CD8-positive, alpha-beta memory T cell (primary cell): ENCODE measurements around the gene APRT. TPM values are rescaled to one million over a fixed set of nuclear protein-coding genes. Genes with fewer than 3 reads are reported as not detected.

Experiments used
- CTCF ChIA-PET: fragments of 350-600 bp; sonication (Branson Sonifier 250); formaldehyde crosslinking; loops from one replicate; lab custom pipeline; 2021; ENCODE audit warnings: antibody characterized with exemption; lab: Charles Lee
- POLR2A ChIA-PET: fragments of 350-600 bp; sonication (Branson Sonifier 250); formaldehyde crosslinking; loops from one replicate; lab custom pipeline; 2021; ENCODE audit warnings: antibody characterized with exemption; lab: Charles Lee
- DNase-seq, 5 donors: peaks; one replicate each; pipeline versions ENCODE4 v3.0.0 to v3.0.0-alpha.2; 2020 to 2022; ENCODE audit warnings: mixed read lengths in 1 of 5
- H3K27ac ChIP-seq: one replicate; pipeline ENCODE4 v1.7.0; 2013; ENCODE audit warnings: low read depth, mild to moderate bottlenecking, low read length, moderate library complexity
- H3K27me3 ChIP-seq: 2 replicates; pipeline ENCODE4 v1.7.0; 2013; ENCODE audit warnings: low read length, mild to moderate bottlenecking; ENCODE audit not compliant: insufficient read depth, poor library complexity, severe bottlenecking
- H3K36me3 ChIP-seq: 2 replicates; pipeline ENCODE4 v1.7.0; 2013; ENCODE audit warnings: mild to moderate bottlenecking, low read length, moderate library complexity; ENCODE audit not compliant: insufficient read depth
- H3K4me1 ChIP-seq: 2 replicates; pipeline ENCODE4 v1.7.0; 2013; ENCODE audit warnings: mild to moderate bottlenecking, low read length, moderate library complexity; ENCODE audit not compliant: insufficient read depth
- H3K4me3 ChIP-seq: 2 replicates; pipeline ENCODE4 v1.7.0; 2013; ENCODE audit warnings: mild to moderate bottlenecking, low read length
- H3K9me3 ChIP-seq: 2 replicates; pipeline ENCODE4 v1.7.0; 2013; ENCODE audit warnings: mild to moderate bottlenecking, low read length
- H3K27ac Mint-ChIP-seq, 8 donors: one replicate each; pipeline ENCODE4 v1.8.0; 2020 to 2021; ENCODE audit warnings: mixed read lengths in 8 of 8, mild to moderate bottlenecking in 6 of 8, inconsistent platforms in 3 of 8, moderate library complexity in 3 of 8
- H3K27me3 Mint-ChIP-seq, 2 donors: one replicate each; pipeline ENCODE4 v1.8.0; 2020 to 2021; ENCODE audit warnings: mixed read lengths in 2 of 2, mild to moderate bottlenecking in 1 of 2, moderate library complexity in 1 of 2
- H3K36me3 Mint-ChIP-seq, 3 donors: one replicate each; pipeline ENCODE4 v1.8.0; 2020 to 2021; ENCODE audit warnings: mixed read lengths in 3 of 3, inconsistent platforms in 1 of 3, mild to moderate bottlenecking in 1 of 3
- H3K4me1 Mint-ChIP-seq, 3 donors: one replicate each; pipeline ENCODE4 v1.8.0; 2020 to 2021; ENCODE audit warnings: mixed read lengths in 3 of 3, inconsistent platforms in 1 of 3, mild to moderate bottlenecking in 1 of 3
- H3K4me3 Mint-ChIP-seq, 7 donors: one replicate each; pipeline ENCODE4 v1.8.0; 2020 to 2021; ENCODE audit warnings: mixed read lengths in 7 of 7, mild to moderate bottlenecking in 6 of 7, moderate library complexity in 4 of 7, inconsistent platforms in 2 of 7
- H3K9me3 Mint-ChIP-seq, 5 donors: one replicate each; pipeline ENCODE4 v1.8.0; 2020 to 2022; ENCODE audit warnings: mixed read lengths in 5 of 5, mild to moderate bottlenecking in 3 of 5, moderate library complexity in 2 of 5, inconsistent platforms in 1 of 5
- polyA plus RNA-seq: library from polyadenylated mRNA; unstranded; fragments of 300-500 nt; fragmentation: Illumina TruSeq; gene quantifications from one replicate; pipeline ENCODE4 v1.2.3, GENCODE V29; 2021
- total RNA-seq, 2 experiments: library from RNA; stranded (reverse); gene quantifications; one replicate each; pipeline ENCODE4 v1.2.3, GENCODE V29; 2021

The APRT gene
- total and polyA plus RNA-seq, 3 experiments from 2014 or later, result 338 to 490 (median 348) TPM

DNA sequence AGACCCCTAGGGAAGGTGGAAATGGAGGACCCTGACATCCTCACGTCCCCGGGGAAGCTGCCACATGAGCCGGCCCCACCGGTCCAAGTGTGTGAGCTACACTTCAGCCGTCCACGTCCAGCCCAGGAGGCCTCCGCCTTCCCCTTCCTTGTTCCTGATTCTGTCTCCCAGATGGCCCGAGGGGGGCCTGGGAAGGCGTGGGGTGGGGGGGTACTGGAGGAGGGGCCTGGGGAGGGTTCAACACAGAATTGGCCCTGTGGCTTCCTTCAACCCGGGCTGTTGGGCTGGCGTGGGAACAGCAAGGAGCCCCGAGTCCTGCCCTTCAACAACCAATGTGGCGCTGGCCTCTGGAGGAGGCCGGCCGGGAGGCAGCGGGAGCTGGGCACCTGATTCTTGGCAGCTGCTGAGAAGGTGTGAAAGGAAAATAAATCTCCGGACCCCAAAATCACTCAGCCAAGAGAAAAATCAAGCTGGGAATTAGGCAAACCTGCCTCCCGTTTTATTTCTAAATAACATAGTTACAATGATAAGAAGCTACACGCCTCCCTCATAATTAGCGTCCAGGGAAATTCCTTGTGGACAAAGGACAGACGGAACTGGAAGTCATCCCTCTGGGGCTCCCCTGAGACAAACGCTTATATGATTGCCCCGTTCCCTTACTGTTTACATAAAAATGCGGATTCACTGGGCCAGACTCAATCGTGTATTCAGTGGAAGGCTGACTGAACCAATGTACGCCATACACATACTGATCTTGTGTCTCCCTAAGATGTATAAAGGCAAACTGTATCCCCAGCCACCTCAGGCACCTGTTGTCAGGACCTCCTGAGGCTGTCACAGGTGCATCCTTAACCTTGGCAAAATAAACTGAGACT is 1.8 kb upstream of the APRT start:
- Histone ChIP-seq H3K27ac (no peak overlapping the region), H3K36me3 (peaks cover 9% of the 10 kb centered on the region), H3K4me1 (peaks cover 14% of the 10 kb centered on the region), H3K9me3 (no peaks in the 10 kb centered on the region), H3K27me3 (no peaks in the 10 kb centered on the region), H3K4me3 (no peak overlapping the region)
- DNase-seq, result no peak
- Mint-ChIP-seq H3K36me3 (peaks cover 0 to 20% (median 0%) of the 10 kb centered on the region in 3 donors), H3K27me3 (peaks cover 0 to 4% of the 10 kb centered on the region in 2 donors), H3K4me1 (peaks cover 8 to 35% (median 17%) of the 10 kb centered on the region in 3 donors), H3K27ac (peak overlapping the region in 1 of 8 donors; percentile 21), H3K9me3 (no peaks in the 10 kb centered on the region), H3K4me3 (peak overlapping the region in 6 of 7 donors; percentile 44 to 83 (median 60))
- CTCF ChIA-PET, result interaction anchor here (1.0 to 3.9 kb wide), 4 partner anchors 31 to 302 kb away, joined by 3 to 23 read pairs (median 14); partner anchors contain the start of genes GALNS and TRAPPC2L
- POLR2A ChIA-PET, result interaction anchor here (0.7 to 1.4 kb wide), 5 partner anchors 23 to 44 kb away, joined by 3 to 6 read pairs (median 4); no protein-coding TSS in a partner anchor

DNA sequence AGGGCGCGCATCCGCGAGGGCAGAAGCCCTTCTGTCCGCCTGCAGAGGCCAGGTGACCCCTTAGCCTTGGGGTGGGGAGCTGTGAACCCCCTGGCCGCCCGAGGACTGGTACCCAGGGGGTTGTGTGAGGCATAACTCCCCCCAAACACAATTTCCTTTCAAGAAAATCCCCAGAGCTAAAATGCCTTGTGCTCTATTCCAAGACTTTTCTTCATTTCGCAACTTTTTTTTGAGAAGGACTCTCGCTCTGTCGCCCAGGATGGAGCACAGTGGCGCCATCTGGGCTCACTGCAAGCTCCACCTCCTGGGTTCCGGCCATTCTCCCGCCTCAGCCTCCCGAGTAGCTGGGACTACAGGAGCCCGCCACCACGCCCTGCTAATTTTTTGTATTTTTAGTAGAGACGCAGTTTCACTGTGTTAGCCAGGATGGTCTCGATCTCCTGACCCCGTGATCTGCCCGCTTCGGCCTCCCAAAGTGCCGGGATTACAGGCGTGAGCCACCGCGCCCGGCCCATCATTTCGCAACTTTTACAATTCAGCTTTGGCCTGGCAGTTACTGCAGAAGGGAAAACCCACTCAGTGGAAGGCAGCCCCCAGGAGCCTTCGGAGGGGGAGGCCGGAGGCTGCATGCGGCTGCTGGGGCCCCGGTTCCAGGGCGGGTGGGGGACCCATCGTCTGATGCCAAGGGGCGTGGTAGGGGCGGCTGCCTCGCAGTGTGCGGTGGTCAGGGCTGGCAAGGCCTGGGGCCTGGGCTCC is 963 bp upstream of the APRT start:
- peaks cover 8 to 35% (median 17%) of the 10 kb centered on the region in 3 donors for H3K4me1 Mint-ChIP-seq
- H3K27me3 Mint-ChIP-seq, result peaks cover 0 to 4% of the 10 kb centered on the region in 2 donors
- peak overlapping the region; percentile 67 to 86 (median 78) for H3K4me3 Mint-ChIP-seq
- POLR2A ChIA-PET, result interaction anchor here (0.5 to 1.8 kb wide), 9 partner anchors 10 to 217 kb away, joined by 3 to 8 read pairs (median 5); partner anchors contain the start of genes CDT1, GALNS and TRAPPC2L
- Histone ChIP-seq H3K36me3 (peaks cover 9% of the 10 kb centered on the region), H3K4me3 (peak overlapping the region; percentile 74), H3K4me1 (peaks cover 14% of the 10 kb centered on the region), H3K27ac (peak overlapping the region; percentile 78), H3K27me3 (no peaks in the 10 kb centered on the region), H3K9me3 (no peaks in the 10 kb centered on the region)
- no peak for DNase-seq
- CTCF ChIA-PET, result interaction anchor here (1.0 to 3.9 kb wide), 9 partner anchors 10 to 403 kb away, joined by 3 to 23 read pairs (median 5); partner anchors contain the start of genes GALNS and TRAPPC2L
- H3K36me3 Mint-ChIP-seq, result peaks cover 0 to 23% (median 0%) of the 10 kb centered on the region in 3 donors
- H3K9me3 Mint-ChIP-seq, result no peaks in the 10 kb centered on the region
- peak overlapping the region in 7 of 8 donors; percentile 36 to 92 (median 70) for H3K27ac Mint-ChIP-seq

DNA sequence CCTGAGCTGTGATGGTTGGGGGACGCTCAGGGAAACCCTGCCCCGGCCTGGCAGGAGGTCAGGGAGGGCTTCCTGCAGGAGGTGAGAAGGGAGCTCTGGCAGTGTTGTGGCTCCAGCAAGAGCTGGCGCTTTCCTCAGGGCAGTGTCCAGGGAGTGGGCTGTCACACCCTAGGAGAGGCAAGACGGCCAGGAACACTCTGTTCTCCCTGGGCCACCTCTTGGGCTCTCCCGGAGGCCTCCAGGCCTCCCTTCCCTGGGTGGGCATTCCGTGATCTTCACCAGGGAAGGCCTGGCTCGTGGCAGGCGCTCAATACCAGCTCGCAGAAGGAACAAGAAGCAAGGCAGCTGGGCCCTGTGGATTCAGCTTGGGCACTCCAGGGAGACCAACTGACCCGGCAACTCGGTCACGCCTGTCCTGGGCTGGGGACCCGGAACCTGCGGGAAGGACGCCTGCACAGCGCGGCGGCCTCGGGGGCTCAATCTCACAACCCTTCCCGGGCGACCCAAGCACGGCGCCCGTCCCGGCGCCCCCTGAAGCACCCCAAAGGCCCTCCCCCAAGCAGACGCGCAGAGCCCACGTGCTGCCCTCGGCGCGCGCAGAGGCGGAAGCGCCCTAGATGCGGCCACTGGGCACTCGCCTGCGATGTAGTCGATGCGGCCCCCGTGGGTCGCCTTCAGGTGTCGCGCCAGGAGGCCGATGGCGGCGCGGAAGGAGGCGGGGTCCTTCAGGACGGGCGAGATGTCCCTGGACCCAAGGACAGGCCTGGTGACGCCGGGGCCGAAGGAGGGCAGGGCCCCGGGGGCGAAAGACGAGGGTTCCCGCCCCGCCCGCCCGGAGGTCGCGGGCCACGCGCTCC is 588 bp downstream of the APRT start:
- H3K27me3 ChIP-seq, result no peaks in the 10 kb centered on the region
- CTCF ChIA-PET, result interaction anchor here (0.6 to 3.9 kb wide), 17 partner anchors 8 to 889 kb away, joined by 3 to 23 read pairs (median 4); partner anchors contain the start of genes GALNS, TRAPPC2L and ZNF778
- H3K36me3 ChIP-seq, result peaks cover 9% of the 10 kb centered on the region
- peak overlapping the region; percentile 82 to 99 (median 85) for H3K4me3 Mint-ChIP-seq
- POLR2A ChIA-PET, result interaction anchor here (0.6 to 3.3 kb wide), 10 partner anchors 8 to 430 kb away, joined by 3 to 19 read pairs (median 5); partner anchors contain the start of genes CDT1, GALNS and TRAPPC2L
- peak; percentile 58 to 80 (median 67) for DNase-seq
- H3K36me3 Mint-ChIP-seq, result peaks cover 0 to 23% (median 0%) of the 10 kb centered on the region in 3 donors
- H3K9me3 Mint-ChIP-seq, result no peaks in the 10 kb centered on the region
- no peaks in the 10 kb centered on the region for H3K9me3 ChIP-seq
- peak overlapping the region; percentile 72 to 94 (median 88) for H3K27ac Mint-ChIP-seq
- H3K4me1 Mint-ChIP-seq, result peaks cover 8 to 35% (median 17%) of the 10 kb centered on the region in 3 donors
- peaks cover 14% of the 10 kb centered on the region for H3K4me1 ChIP-seq
- H3K4me3 ChIP-seq, result peak overlapping the region; percentile 74
- peaks cover 0 to 4% of the 10 kb centered on the region in 2 donors for H3K27me3 Mint-ChIP-seq
- peak overlapping the region; percentile 78 for H3K27ac ChIP-seq

DNA sequence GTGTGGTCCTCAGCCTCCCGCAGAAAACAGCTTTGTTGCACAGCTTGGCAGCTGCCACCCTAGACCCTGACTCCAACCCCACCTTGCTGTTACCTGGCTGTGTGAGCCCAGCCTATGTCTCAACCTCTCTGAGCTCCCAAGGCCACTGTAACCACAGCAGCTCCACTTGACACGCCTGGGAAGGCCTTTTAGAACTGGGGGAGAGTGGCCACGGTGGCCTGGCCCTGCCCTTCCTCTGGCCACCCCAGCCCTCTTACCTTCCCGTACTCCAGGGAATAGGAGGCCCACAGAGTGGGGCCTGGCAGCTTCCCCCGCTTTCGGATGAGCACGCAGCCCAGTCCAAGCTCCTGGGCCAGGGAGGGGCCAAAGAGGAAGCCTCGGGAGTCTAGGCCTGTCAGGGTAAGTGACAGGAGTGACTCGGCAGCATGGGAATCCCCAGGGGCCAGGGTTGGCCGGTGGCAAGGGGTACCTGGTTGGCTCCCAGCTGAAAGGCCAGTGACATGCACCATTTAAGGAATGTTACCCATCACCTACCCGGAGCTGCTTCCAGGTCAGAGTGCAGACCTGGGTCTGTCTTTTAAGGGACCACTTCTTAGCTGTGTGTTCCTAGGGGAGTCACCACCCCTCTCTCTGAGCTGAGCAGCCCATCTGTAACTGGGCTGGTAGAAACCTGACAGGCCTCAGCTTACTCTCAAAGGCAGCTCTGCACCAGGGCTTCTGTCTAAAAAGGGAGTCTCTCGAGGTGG is 1.4 kb downstream of the APRT start:
- H3K36me3 ChIP-seq, result peaks cover 9% of the 10 kb centered on the region
- ChIA-PET POLR2A (interaction anchor here (0.7 to 3.3 kb wide), 4 partner anchors 28 to 107 kb away, joined by 3 to 19 read pairs (median 3); partner anchors contain the start of genes CTU2 and RNF166), CTCF (interaction anchor here (0.6 to 3.9 kb wide), 12 partner anchors 10 to 890 kb away, joined by 3 to 23 read pairs (median 4); partner anchors contain the start of gene ZNF778)
- Mint-ChIP-seq H3K4me1 (peaks cover 8 to 35% (median 17%) of the 10 kb centered on the region in 3 donors), H3K27ac (peak overlapping the region; percentile 37 to 94 (median 69)), H3K9me3 (no peaks in the 10 kb centered on the region), H3K27me3 (peaks cover 0 to 4% of the 10 kb centered on the region in 2 donors), H3K36me3 (peaks cover 0 to 23% (median 0%) of the 10 kb centered on the region in 3 donors), H3K4me3 (peak overlapping the region; percentile 82 to 99 (median 85))
- H3K9me3 ChIP-seq, result no peaks in the 10 kb centered on the region
- peaks cover 14% of the 10 kb centered on the region for H3K4me1 ChIP-seq
- H3K27ac ChIP-seq, result peak overlapping the region; percentile 78
- DNase-seq, result no peak
- no peaks in the 10 kb centered on the region for H3K27me3 ChIP-seq
- peak overlapping the region; percentile 74 for H3K4me3 ChIP-seq

DNA sequence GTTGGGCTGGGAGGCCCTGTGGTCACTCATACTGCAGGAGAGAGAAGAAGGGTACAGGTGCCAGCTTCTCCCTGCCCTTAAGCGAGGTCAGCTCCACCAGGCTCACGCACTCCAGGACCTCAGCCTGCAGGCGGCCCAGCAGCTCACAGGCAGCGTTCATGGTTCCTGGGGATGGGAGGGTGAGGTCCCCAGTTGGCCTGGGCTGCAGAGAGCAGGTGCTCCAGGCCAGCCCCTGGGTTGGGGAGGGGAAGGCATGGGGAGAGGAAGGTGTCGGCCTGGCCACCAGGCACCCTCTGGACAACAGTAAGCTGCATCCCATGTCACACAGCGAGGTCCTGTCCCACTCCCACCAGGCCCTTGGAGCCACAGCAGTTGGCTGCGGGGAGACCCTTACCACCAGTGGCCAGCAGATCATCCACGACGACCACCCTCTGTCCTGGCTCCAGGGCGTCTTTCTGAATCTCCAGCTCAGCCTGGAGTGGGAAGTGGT is 2.0 kb downstream of the APRT start:
- H3K36me3 Mint-ChIP-seq, result peaks cover 0 to 23% (median 0%) of the 10 kb centered on the region in 3 donors
- ChIA-PET CTCF (interaction anchor here (0.9 to 4.9 kb wide), 8 partner anchors 9 to 358 kb away, joined by 3 to 18 read pairs (median 4); no protein-coding TSS in a partner anchor), POLR2A (interaction anchor here (0.7 to 3.3 kb wide), 3 partner anchors 10 to 103 kb away, joined by 3 to 19 read pairs (median 3); partner anchors contain the start of genes CTU2 and RNF166)
- H3K9me3 Mint-ChIP-seq, result no peaks in the 10 kb centered on the region
- H3K27ac Mint-ChIP-seq, result peak overlapping the region in 3 of 8 donors; percentile 63 to 83 (median 70)
- Histone ChIP-seq H3K4me3 (no peak overlapping the region), H3K9me3 (no peaks in the 10 kb centered on the region), H3K27me3 (no peaks in the 10 kb centered on the region), H3K4me1 (peaks cover 17% of the 10 kb centered on the region), H3K27ac (peak overlapping the region; percentile 78), H3K36me3 (peaks cover 9% of the 10 kb centered on the region)
- H3K4me1 Mint-ChIP-seq, result peaks cover 8 to 35% (median 17%) of the 10 kb centered on the region in 3 donors
- H3K4me3 Mint-ChIP-seq, result peak overlapping the region in 3 of 7 donors; percentile 28 to 99 (median 87)
- DNase-seq, result no peak
- H3K27me3 Mint-ChIP-seq, result peaks cover 0 to 4% of the 10 kb centered on the region in 2 donors

DNA sequence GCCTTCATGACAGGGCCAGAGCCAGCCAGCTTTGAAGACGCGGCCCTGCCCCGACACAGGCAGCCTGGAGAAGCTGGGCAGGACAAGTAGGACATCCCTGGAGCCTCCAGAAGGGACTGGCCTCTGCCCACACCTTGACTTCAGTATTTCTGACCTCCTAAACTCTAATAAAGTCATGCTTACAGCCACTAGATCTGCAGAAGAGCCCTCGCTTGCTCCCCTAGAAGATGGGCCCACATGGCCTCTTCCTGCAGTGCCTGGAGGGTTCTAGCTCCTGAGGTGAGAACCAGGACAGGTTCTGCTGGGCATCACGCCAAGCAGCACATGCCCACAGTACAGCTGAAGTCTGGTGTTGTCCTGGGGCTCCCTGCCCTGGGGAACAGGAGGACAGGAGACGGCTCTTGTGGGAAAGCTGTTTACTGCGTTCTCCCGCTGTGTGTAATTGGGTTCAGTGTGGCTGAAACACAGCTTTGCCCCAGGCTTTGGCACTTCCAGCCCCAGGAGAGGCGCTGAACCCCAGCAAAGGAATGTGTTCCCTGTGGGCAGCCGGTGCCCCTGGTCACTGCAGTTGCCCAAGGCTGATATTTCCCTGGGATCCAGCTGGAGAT is 2.6 kb downstream of the APRT start:
- Histone ChIP-seq H3K4me3 (no peak overlapping the region), H3K27ac (no peak overlapping the region), H3K36me3 (peaks cover 9% of the 10 kb centered on the region), H3K27me3 (no peaks in the 10 kb centered on the region), H3K4me1 (peaks cover 23% of the 10 kb centered on the region), H3K9me3 (no peaks in the 10 kb centered on the region)
- peak overlapping the region in 3 of 8 donors; percentile 29 to 83 (median 70) for H3K27ac Mint-ChIP-seq
- peaks cover 8 to 38% (median 17%) of the 10 kb centered on the region in 3 donors for H3K4me1 Mint-ChIP-seq
- no peaks in the 10 kb centered on the region for H3K9me3 Mint-ChIP-seq
- CTCF ChIA-PET, result interaction anchor here (0.9 to 4.9 kb wide), 6 partner anchors 9 to 129 kb away, joined by 3 to 18 read pairs (median 4); no protein-coding TSS in a partner anchor
- POLR2A ChIA-PET, result interaction anchor here (1.0 to 3.3 kb wide), 2 partner anchors 9 to 27 kb away, joined by 3 to 19 read pairs; no protein-coding TSS in a partner anchor
- peaks cover 0 to 4% of the 10 kb centered on the region in 2 donors for H3K27me3 Mint-ChIP-seq
- DNase-seq, result no peak
- H3K36me3 Mint-ChIP-seq, result peaks cover 0 to 23% (median 0%) of the 10 kb centered on the region in 3 donors
- peak overlapping the region in 4 of 7 donors; percentile 28 to 75 (median 40) for H3K4me3 Mint-ChIP-seq
